ENCODE results near the gene FRMD4A. TPM values are rescaled to one million over a fixed set of nuclear protein-coding genes. Genes with fewer than 3 reads are reported as not detected.
A peak's percentile ranks its signal among the peaks of the same experiment; 100 is the strongest.

FRMD4A gene
- polyA plus RNA-seq, 1 of the 3 experiments (the other 2 are of a cell fraction) = 37.7 TPM

GRCh38 chr10:13920465-13920864 is 410.3 kb downstream of the FRMD4A start:
- H4K20me1 ChIP-seq (ENCODE audit: insufficient read depth) = no peaks in the 10 kb centered on the region
- TF ChIP-seq FOXM1 (IDR thresholded peaks at IDR 0.05; ENCODE audit: low read depth) = no peak
- no peak overlapping the region for H3K27ac ChIP-seq (ENCODE audit: low read depth in 2 of 2, low read length in 1 of 2)
- H3K79me2 ChIP-seq (ENCODE audit: insufficient read depth) = peaks cover 12% of the 10 kb centered on the region
- no peaks in the 10 kb centered on the region for H3K9me2 ChIP-seq
- peaks cover 0 to 7% of the 10 kb centered on the region in 2 experiments; a peak in 2 of 4 replicates for H3K4me1 ChIP-seq (ENCODE audit: control insufficient read depth in 1 of 2, insufficient read depth in 2 of 2, low read depth in 1 of 2, low read length in 1 of 2)
- 0 out of 2 replicates have a peak overlapping the region, but pooled peaks have one; percentile 3 for H3K4me2 ChIP-seq
- H3F3A ChIP-seq (replicated peaks; ENCODE audit: insufficient read depth) = peaks cover 41% of the 10 kb centered on the region
- H3K27me3 ChIP-seq (ENCODE audit: insufficient read depth) = no peaks in the 10 kb centered on the region
- no peaks in the 10 kb centered on the region for H3K9me3 ChIP-seq
- ChIA-PET CTCF (interaction anchor here (0.7 to 1.5 kb wide), 3 partner anchors 10 to 684 kb away, joined by 3 to 4 read pairs (median 3); no protein-coding TSS in a partner anchor), POLR2A (no interaction called here)
- H3K4me3 ChIP-seq (ENCODE audit: low read depth in 2 of 2, low read length in 1 of 2) = no peak overlapping the region
- no peak overlapping the region for H2AFZ ChIP-seq (ENCODE audit: low read depth)
- peaks cover 0 to 5% of the 10 kb centered on the region in 2 experiments for H3K36me3 ChIP-seq (replicated peaks in 1 of 2; ENCODE audit: control insufficient read depth in 1 of 2, insufficient read depth in 2 of 2, low read length in 1 of 2)
- 24% methylated on average over 3 of the region's 3 CpGs for WGBS (ENCODE audit: low lambda C conversion rate)
- DNase-seq = no peak
- no peak overlapping the region for H3K9ac ChIP-seq

GRCh38 chr10:13920031-13920430 is 410.7 kb downstream of the FRMD4A start:
- WGBS (ENCODE audit: low lambda C conversion rate) = 100% methylated on average over 1 of the region's 1 CpG
- Histone ChIP-seq H3K9me3 (no peaks in the 10 kb centered on the region), H3K27me3 (ENCODE audit: insufficient read depth) (no peaks in the 10 kb centered on the region), H3K36me3 (replicated peaks in 1 of 2; ENCODE audit: control insufficient read depth in 1 of 2, insufficient read depth in 2 of 2, low read length in 1 of 2) (peaks cover 0 to 5% of the 10 kb centered on the region in 2 experiments), H2AFZ (ENCODE audit: low read depth) (no peak overlapping the region), H3K9ac (no peak overlapping the region), H3K9me2 (no peaks in the 10 kb centered on the region), H3K79me2 (ENCODE audit: insufficient read depth) (peaks cover 12% of the 10 kb centered on the region), H4K20me1 (ENCODE audit: insufficient read depth) (no peaks in the 10 kb centered on the region), H3K27ac (ENCODE audit: low read depth in 2 of 2, low read length in 1 of 2) (no peak overlapping the region), H3F3A (replicated peaks; ENCODE audit: insufficient read depth) (peaks cover 37% of the 10 kb centered on the region), H3K4me3 (ENCODE audit: low read depth in 2 of 2, low read length in 1 of 2) (no peak overlapping the region), H3K4me1 (ENCODE audit: control insufficient read depth in 1 of 2, insufficient read depth in 2 of 2, low read depth in 1 of 2, low read length in 1 of 2) (peaks cover 0 to 7% of the 10 kb centered on the region in 2 experiments; a peak in 2 of 4 replicates), H3K4me2 (0 out of 2 replicates have a peak overlapping the region, but pooled peaks have one; percentile 3)
- DNase-seq = no peak
- TF ChIP-seq PBX3 (IDR thresholded peaks at IDR 0.05) (no peak), FOXJ3 (CRISPR knock-in tag; IDR thresholded peaks at IDR 0.05) (no peak), NRF1 (IDR thresholded peaks at IDR 0.05; ENCODE audit: low read depth, low read length) (no peak), NFIC (IDR thresholded peaks at IDR 0.05; ENCODE audit: borderline replicate concordance) (no peak), USF2 (IDR thresholded peaks at IDR 0.05; ENCODE audit: borderline replicate concordance, low read depth, low read length) (no peak), EP300 (IDR thresholded peaks at IDR 0.05; ENCODE audit: borderline replicate concordance in 1 of 2, low read depth in 1 of 2, low read length in 1 of 2) (no peak), EZH2phosphoT487 (IDR thresholded peaks at IDR 0.05; ENCODE audit: borderline replicate concordance, low read depth) (no peak)
- ChIA-PET CTCF (interaction anchor here (0.7 to 1.5 kb wide), 3 partner anchors 9 to 685 kb away, joined by 3 to 4 read pairs (median 3); no protein-coding TSS in a partner anchor), POLR2A (no interaction called here)

DNA sequence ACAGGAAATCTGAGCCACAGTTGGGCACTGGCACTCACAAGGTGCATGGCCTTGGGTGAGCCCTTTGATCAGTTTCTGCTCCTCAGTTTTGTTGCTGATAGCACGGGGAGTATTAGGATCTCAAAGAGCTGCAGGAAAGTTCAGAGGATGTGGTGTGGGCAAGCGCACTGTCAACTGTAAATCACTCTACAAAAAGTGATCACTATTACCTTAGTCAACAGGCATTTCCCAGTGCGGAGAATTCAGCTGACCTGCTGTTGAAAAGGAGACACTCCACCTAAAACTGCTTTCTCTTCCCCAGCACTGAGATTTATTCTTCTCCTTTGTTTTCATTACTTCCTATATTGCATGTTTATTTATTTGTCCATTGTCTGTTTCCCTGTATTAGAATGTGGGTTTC is 412.9 kb downstream of the FRMD4A start:
- DNase-seq = no peak
- Histone ChIP-seq H4K20me1 (ENCODE audit: insufficient read depth) (no peaks in the 10 kb centered on the region), H3K9me3 (no peaks in the 10 kb centered on the region), H3K4me3 (ENCODE audit: low read depth in 2 of 2, low read length in 1 of 2) (no peak overlapping the region), H3K9me2 (no peaks in the 10 kb centered on the region), H3K27me3 (ENCODE audit: insufficient read depth) (no peaks in the 10 kb centered on the region), H3K4me1 (ENCODE audit: control insufficient read depth in 1 of 2, insufficient read depth in 2 of 2, low read depth in 1 of 2, low read length in 1 of 2) (no peaks in the 10 kb centered on the region; a peak in 1 of 4 replicates), H2AFZ (ENCODE audit: low read depth) (no peak overlapping the region), H3K79me2 (ENCODE audit: insufficient read depth) (peaks cover 12% of the 10 kb centered on the region), H3K4me2 (no peak overlapping the region), H3K9ac (no peak overlapping the region), H3K27ac (ENCODE audit: low read depth in 2 of 2, low read length in 1 of 2) (no peak overlapping the region), H3K36me3 (replicated peaks in 1 of 2; ENCODE audit: control insufficient read depth in 1 of 2, insufficient read depth in 2 of 2, low read length in 1 of 2) (peaks cover 0 to 5% of the 10 kb centered on the region in 2 experiments), H3F3A (replicated peaks; ENCODE audit: insufficient read depth) (peaks cover 15% of the 10 kb centered on the region)
- CTCF ChIA-PET = interaction anchor here (0.6 kb wide), 1 partner anchor 176 kb away, joined by 3 read pairs; no protein-coding TSS in a partner anchor
- TF ChIP-seq EZH2phosphoT487 (IDR thresholded peaks at IDR 0.05; ENCODE audit: borderline replicate concordance, low read depth) (no peak), FOXM1 (IDR thresholded peaks at IDR 0.05; ENCODE audit: low read depth) (no peak), RXRA (IDR thresholded peaks at IDR 0.05; ENCODE audit: borderline replicate concordance, low read depth) (no peak), RAD21 (IDR thresholded peaks at IDR 0.05; ENCODE audit: low read length) (no peak), USF1 (IDR thresholded peaks at IDR 0.05; ENCODE audit: borderline replicate concordance, low read depth) (no peak)
- POLR2A ChIA-PET = no interaction called here
- WGBS (ENCODE audit: low lambda C conversion rate) = 87% methylated on average over 3 of the region's 3 CpGs
